Head of caudate nucleus (tissue), 42 donors: ENCODE results near the gene ANAPC5.
A peak's percentile ranks its signal among the peaks of the same experiment; 100 is the strongest.
"Not testable (repeated sequence)": the region's sequence is repeated elsewhere in the genome, so short reads cannot be mapped to it uniquely, and the experiment has no call there.

Source experiments
- DNase-seq, 42 donors: peaks; one replicate each; pipeline versions ENCODE4 v3.0.0 to v3.0.0-alpha.2; 2020 to 2021; ENCODE audit warnings: mixed read lengths in 7 of 42
- intact Hi-C: fragments of 100-400 bp; cut with DNase I; formaldehyde crosslinking; loops from one replicate; pipeline ENCODE4 v1.15.0; 2022

ANAPC5 gene

DNA sequence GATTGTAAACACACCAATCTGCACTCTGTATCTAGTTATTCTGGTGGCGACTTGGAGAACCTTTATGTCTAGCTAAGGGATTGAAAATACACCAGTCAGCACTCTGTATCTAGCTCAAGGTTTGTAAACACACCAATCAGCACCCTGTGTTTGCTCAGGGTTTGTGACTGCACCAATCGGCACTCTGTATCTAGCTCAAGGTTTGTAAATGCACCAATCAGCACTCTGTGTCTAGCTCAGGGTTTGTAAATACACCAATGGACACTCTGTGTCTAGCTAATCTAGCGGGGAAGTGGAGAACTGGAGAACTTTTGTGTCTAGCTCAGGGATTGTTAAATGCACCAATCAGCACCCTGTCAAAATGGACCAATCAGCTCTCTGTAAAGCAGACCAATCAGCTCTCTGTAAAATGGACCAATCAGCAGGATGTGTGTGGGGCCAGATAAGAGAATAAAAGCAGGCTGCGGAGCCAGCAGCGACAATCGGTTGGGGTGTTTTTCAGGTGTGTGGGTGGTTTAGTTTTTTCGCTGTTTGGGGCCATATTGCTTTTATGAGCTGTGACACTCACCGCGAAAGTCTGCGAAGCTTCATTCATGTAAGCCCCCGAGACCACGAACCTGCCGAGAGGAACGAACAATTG is 22.9 kb upstream of the ANAPC5 start:
- intact Hi-C loops = not testable (repeated sequence)

DNA sequence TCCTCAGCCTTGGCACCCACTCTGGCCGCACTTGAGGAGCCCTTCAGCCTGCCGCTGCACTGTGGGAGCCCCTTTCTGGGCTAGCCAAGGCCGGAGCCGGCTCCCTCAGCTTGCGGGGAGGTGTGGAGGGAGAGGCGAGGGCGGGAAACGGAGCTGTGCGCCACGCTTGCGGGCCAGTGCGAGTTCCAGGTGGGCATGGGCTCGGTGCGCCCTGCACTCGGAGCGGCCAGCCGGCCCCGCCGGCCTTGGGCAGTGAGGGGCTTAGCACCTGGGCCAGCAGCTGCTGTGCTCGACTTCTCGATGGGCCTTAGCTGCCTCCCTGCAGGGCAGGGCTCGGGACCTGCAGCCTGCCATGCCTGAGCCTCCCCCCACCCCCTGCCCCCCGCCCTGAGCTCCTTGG is 22.1 kb upstream of the ANAPC5 start:
- intact Hi-C loops, DNase-seq: not testable (repeated sequence)

More for the DNA sequence above, 22.9 kb upstream of the ANAPC5 start:
- DNase-seq = not testable (repeated sequence)

- intact Hi-C loops = no loop called here
- DNase-seq = no peak
Measured at GRCh38 chr12:121373755-121374154, 21.5 kb upstream of the ANAPC5 start.

GRCh38 chr12:121371404-121371803 is 19.2 kb upstream of the ANAPC5 start:
- no peak for DNase-seq
- intact Hi-C loops = no loop called here

GRCh38 chr12:121366063-121366459 is 13.8 kb upstream of the ANAPC5 start:
- intact Hi-C loops = no loop called here
- no peak for DNase-seq

GRCh38 chr12:121365416-121366062 is 13.3 kb upstream of the ANAPC5 start:
- peak in 2 of 42 donors; percentile 3 to 8 for DNase-seq
- intact Hi-C loops = no loop called here

DNA sequence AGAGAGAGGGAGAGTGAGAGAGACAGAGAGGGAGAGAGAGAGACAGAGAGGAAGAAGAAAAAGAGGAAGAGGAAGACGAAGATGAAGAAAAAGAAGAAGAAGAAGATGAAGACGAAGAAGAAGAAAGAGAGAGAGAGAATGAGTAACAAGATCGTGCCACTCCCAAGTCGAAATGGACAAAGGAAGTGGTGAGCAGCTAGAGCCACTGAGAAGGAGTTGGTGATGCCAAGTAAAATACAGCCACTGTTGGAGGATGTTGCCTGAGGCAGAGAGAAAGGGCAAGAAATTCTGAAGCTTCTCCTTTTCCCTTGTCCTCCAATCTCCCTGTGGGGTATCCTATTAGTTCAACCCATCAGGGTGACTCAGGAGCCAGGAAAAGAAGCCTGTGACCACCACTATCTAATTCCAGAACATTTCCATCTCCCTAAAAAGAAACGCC is 12.5 kb upstream of the ANAPC5 start:
- intact Hi-C loops = no loop called here
- no peak for DNase-seq

DNA sequence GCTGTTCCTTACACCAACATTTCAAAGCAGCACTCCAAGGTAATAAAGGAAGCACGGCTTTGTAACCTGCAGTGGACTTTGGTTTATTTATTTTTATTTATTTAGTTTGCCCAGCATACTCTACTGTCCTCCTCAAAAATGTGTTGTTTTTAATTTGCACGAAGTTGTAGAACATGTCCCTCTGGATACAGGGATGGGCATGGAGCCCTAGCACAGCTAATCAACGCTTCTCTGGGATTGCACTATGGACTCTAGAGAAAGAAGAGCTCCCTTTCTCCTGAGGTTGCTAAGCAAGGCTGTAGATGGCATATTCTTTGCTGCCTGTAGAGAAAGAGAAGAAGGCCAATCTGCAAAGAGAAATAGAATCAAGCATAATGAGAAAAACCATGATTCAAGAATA is 5.9 kb upstream of the ANAPC5 start:
- intact Hi-C loops = no loop called here
- no peak for DNase-seq

DNA sequence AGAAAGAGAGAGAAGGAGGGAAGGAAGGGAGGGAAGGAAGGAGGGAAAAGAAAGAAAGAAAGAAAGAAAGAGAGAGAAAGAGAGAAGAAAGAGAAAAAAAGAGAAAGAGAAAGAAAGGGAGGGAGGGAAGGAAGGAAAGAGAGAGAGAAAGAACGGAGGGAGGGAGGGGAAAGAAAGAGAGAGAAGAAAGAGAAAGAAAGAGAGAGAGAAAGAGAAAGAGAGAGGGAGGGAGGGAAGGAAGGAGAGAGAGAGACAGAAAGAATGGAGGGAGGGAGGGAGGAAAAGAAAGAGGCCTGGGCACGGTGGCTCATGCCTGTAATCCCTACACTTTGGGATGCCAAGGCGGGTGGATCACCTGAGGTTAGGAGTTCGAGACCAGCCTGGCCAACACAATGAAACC is 5.1 kb upstream of the ANAPC5 start:
- DNase-seq = no peak
- intact Hi-C loops = no loop called here

DNA sequence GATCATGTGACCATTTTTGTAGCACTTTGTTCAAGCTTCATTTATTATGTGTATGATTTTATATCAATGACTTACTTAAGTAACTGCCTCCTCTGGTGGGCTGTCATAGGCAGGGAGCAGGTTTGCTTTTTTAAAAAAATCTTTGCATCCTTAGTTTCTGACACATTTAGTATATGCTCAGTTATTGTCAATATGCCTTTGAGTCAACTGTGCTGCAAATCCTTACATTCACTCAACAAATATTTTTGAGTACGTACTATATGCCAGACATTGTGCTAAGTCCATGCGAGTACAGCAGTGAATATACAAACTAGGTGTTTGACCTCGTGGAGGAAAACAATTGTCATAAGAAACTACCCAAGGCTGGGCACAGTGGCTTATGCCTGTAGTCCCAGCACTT is 4.4 kb upstream of the ANAPC5 start:
- intact Hi-C loops = no loop called here

GRCh38 chr12:121355818-121356217 is 3.6 kb upstream of the ANAPC5 start:
- intact Hi-C loops = no loop called here

More for the DNA sequence above, 4.4 kb upstream of the ANAPC5 start:
- DNase-seq = no peak

DNA sequence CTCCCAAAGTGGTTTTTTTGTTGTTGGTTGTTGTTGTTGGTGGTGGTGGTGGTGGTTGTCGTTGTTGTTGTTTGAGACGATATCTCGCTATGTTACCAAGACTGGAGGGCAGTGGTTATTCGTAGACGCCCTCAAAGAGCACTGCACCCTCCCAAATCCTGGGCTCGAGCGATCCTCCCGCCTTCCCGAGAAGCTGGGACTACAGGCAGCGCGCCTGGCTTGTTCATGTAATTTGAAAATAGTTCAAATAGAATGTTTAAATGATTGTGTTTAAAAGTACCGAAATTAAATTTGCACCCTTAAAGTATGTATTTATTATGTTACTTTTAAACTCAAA is 439 bp upstream of the ANAPC5 start:
- peak in 2 of 42 donors; percentile 12 to 41 for DNase-seq
- intact Hi-C loops = loop anchor here (5.0 kb wide), 1 partner anchor 45 kb away; no protein-coding TSS in a partner anchor

More at GRCh38 chr12:121355818-121356217, 3.6 kb upstream of the ANAPC5 start:
- DNase-seq = no peak

DNA sequence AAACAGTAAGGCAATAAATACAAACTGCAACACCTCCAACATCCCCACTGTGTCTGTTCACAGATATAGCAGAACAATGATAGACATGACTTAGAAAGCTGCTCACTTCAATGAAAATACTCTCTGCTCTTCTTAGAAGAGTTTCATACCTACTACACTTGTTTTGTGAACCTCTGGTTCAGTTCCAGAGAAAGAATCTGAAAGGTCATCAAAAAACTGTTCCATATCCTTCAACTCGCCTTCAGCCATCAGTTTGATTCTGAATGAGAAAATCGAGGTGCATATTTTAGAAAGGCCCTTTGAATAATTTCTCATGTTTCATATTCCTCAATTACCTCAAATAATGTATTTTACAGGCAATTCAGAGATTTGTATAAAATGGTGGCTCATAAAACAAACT is 5.5 kb downstream of the ANAPC5 start:
- intact Hi-C loops = no loop called here
- no peak for DNase-seq

- peak in 18 of 42 donors; percentile 11 to 67 (median 22) for DNase-seq
- intact Hi-C loops = no loop called here
Measured at GRCh38 chr12:121345151-121345815, 6.9 kb downstream of the ANAPC5 start.

- intact Hi-C loops = no loop called here
Measured at GRCh38 chr12:121344506-121344905, 7.7 kb downstream of the ANAPC5 start.

DNA sequence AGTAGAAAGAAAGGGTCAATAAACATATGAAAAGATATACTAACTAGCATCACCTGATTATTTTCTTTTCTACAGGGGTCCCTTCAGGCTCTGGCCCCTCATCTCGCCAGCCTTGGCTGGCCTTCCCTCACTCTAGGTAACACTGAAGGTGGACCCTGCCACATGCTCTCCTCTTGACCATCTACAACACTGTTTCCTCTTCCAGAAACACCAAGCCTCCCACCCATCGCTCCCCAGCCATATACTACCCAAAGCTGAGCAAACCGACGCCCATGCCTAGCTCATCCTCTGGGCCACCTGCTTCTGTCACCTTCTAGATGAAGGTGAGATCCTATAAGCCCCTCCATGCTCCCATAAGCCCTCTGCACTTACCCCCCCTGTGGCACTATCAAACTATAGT is 14.8 kb downstream of the ANAPC5 start:
- DNase-seq = peak in 1 of 42 donors; percentile 7
- intact Hi-C loops = no loop called here

More at GRCh38 chr12:121344506-121344905, 7.7 kb downstream of the ANAPC5 start:
- DNase-seq = no peak

DNA sequence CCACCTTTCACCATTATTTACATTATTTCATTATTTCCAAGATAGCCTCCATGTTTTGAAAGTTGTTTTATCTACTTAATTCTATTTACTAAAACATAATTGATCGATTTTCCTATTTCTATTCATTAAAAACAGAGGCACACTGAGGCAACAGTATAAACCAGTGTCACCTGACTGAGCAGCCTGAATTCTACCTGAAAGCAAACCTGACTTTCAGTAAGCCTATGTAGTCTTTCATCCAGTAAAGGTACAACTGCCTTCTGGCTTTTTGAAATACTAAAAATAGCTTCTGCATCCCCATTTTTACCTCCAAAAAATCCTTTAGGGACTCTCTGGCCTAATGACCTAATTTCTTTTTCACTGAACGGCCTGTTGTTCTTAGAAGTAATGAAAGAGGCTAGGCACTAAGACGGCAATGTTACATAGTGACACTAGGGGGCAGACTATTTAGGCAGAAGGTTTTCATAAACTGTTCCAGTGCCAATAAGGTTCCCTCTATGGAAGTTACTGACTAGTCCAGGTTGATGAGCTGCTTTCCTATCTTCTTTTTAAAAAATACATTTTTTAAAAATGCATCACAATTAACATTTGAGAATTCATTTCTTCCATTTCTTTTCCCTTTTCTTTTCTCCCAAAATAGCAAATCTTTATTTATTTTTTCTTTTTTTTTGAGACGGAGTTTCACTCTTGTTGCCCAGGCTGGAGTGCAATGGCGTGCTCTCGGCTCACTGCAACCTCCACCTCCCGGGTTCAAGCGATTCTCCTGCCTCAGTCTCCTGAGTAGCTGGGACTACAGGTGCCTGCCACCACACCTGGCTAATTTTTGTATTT is 17.5 kb downstream of the ANAPC5 start:
- DNase-seq = peak in 16 of 42 donors; percentile 16 to 76 (median 47)
- intact Hi-C loops = loop anchor here (5.0 kb wide), 2 partner anchors 68 to 108 kb away; partner anchors contain the start of gene RNF34

DNA sequence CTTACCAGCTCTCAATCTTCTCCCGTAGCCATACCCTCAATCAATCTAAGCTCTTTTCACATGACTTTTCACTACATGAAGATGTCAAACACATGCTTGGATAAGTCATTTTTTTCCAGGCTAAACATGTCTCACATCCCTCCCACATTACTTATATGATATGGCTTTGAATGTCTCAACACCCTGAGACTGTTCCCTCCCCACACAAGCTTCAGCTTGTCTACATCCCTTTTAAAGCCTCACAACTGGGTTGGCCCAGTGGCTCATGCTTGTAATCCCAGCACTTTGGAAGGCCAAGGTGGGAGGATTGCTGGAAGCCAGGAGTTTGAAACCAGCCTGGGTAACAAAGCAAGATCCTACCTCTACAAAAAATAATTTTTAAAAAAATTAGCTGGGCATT is 18.5 kb downstream of the ANAPC5 start:
- intact Hi-C loops = loop anchor here (5.0 kb wide), 2 partner anchors 69 to 109 kb away; partner anchors contain the start of gene RNF34

DNA sequence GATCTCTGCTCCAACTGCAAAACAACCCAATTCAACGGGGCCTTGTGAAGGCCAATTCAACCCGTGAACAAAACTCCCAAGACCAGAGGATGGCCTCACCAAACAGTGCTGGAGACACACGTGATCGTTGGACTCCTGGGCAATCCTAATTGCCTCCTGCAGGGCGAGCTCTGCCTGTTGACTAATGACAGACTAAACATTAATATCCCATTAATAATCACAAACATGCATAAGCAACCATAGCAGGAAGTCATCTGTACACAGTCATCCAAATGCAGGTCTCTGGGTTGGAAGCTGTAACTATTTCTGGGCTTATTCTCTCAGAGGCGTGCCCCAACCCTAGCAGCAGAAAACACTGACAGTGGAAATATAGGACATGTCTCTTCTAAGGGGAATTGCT is 21.0 kb downstream of the ANAPC5 start:
- peak in 1 of 42 donors; percentile 26 for DNase-seq
- intact Hi-C loops = loop anchor here (5.0 kb wide), 2 partner anchors 71 to 111 kb away; partner anchors contain the start of gene RNF34

More for the DNA sequence above, 18.5 kb downstream of the ANAPC5 start:
- no peak for DNase-seq
